Dedifferentiated amniotic fluid mesenchymal stem cell (primary cell): ENCODE measurements around the gene KLHDC8A.
A peak's percentile ranks its signal among the peaks of the same experiment; 100 is the strongest.
"Not testable (repeated sequence)": the region's sequence is repeated elsewhere in the genome, so short reads cannot be mapped to it uniquely, and the experiment has no call there.

ENCODE experiments used
- DNase-seq: peaks from one replicate; pipeline ENCODE4 v3.0.0-alpha.2; 2016; ENCODE audit errors: extremely low spot score

The KLHDC8A gene

GRCh38 chr1:205318231-205318991, 38.3 kb downstream of the KLHDC8A start:
- no peak for DNase-seq

- no peak for DNase-seq
These were observed 39.3 kb downstream of the KLHDC8A start for GRCh38 chr1:205317311-205317917.

- no peak for DNase-seq
These were observed 40.6 kb downstream of the KLHDC8A start for GRCh38 chr1:205316161-205316566.

- no peak for DNase-seq
These were observed 41.6 kb downstream of the KLHDC8A start for GRCh38 chr1:205315008-205315618.

- peak; percentile 52 for DNase-seq
These were observed 43.0 kb downstream of the KLHDC8A start for GRCh38 chr1:205313563-205314308.

GRCh38 chr1:205312866-205313562, 43.7 kb downstream of the KLHDC8A start:
- no peak for DNase-seq

GRCh38 chr1:205310976-205311704, 45.6 kb downstream of the KLHDC8A start:
- DNase-seq: no peak

GRCh38 chr1:205309741-205310140, 47.0 kb downstream of the KLHDC8A start:
- no peak for DNase-seq

GRCh38 chr1:205306929-205307566, 49.7 kb downstream of the KLHDC8A start:
- DNase-seq: no peak

- no peak for DNase-seq
These were observed 52.0 kb downstream of the KLHDC8A start for GRCh38 chr1:205304695-205305070.

- no peak for DNase-seq
These were observed 52.6 kb downstream of the KLHDC8A start for GRCh38 chr1:205304046-205304694.

- DNase-seq: no peak
These were observed 53.4 kb downstream of the KLHDC8A start for GRCh38 chr1:205303247-205303888.

- DNase-seq: no peak
These were observed 54.7 kb downstream of the KLHDC8A start for GRCh38 chr1:205301842-205302588.

GRCh38 chr1:205301205-205301821, 55.4 kb downstream of the KLHDC8A start:
- DNase-seq: peak; percentile 63

GRCh38 chr1:205300149-205300548, 56.6 kb downstream of the KLHDC8A start:
- DNase-seq: no peak

- DNase-seq: peak; percentile 93
These were observed 58.3 kb downstream of the KLHDC8A start for GRCh38 chr1:205298191-205298994.

- DNase-seq: not testable (repeated sequence)
These were observed 59.1 kb downstream of the KLHDC8A start for GRCh38 chr1:205297546-205298177.
